Activated naive CD8-positive, alpha-beta T cell treated with anti-CD3 and anti-CD28 coated beads for 36 hours (primary cell): ENCODE measurements around the gene REP15. TPM values are rescaled to one million over a fixed set of nuclear protein-coding genes. Genes with fewer than 3 reads are reported as not detected.
"Not testable (repeated sequence)": the region's sequence is repeated elsewhere in the genome, so short reads cannot be mapped to it uniquely, and the experiment has no call there.

Experiments used
- DNase-seq: peaks from one replicate; pipeline ENCODE4 v3.0.0; 2021
- H3K27ac Mint-ChIP-seq: one replicate; pipeline ENCODE4 v1.8.0; 2022; ENCODE audit warnings: mild to moderate bottlenecking, moderate library complexity, mixed read lengths
- H3K27me3 Mint-ChIP-seq: one replicate; pipeline ENCODE4 v1.8.0; 2022; ENCODE audit warnings: mild to moderate bottlenecking, mixed read lengths
- H3K36me3 Mint-ChIP-seq: one replicate; pipeline ENCODE4 v1.8.0; 2021; ENCODE audit warnings: mild to moderate bottlenecking, mixed read lengths
- H3K4me1 Mint-ChIP-seq: one replicate; pipeline ENCODE4 v1.8.0; 2021; ENCODE audit warnings: mixed read lengths
- H3K4me3 Mint-ChIP-seq: one replicate; pipeline ENCODE4 v1.8.0; 2022; ENCODE audit warnings: mild to moderate bottlenecking, moderate library complexity, mixed read lengths
- H3K9me3 Mint-ChIP-seq: one replicate; pipeline ENCODE4 v1.8.0; 2022; ENCODE audit warnings: mixed read lengths
- total RNA-seq, 2 experiments: library from RNA; stranded (reverse); gene quantifications; one replicate each; pipeline ENCODE4 v1.2.3, GENCODE V29; 2021

REP15 gene, protein sequence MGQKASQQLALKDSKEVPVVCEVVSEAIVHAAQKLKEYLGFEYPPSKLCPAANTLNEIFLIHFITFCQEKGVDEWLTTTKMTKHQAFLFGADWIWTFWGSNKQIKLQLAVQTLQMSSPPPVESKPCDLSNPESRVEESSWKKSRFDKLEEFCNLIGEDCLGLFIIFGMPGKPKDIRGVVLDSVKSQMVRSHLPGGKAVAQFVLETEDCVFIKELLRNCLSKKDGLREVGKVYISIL
- under 1 TPM; 0.20 to 0.33 TPM for total RNA-seq

DNA sequence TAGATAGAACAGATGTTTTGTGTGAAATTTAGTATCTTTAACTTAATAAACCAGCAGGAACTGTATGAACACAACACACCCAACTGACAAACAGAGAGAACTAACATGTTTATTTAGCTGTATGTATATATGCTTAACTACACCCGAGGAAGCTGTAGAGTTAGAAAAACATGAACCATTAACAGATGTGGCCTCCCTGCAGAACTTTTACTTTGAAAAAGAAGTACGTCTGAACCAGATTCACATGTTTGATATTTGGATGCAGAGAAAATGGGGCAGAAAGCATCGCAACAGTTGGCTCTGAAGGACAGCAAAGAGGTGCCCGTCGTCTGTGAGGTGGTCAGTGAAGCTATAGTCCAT, at the start of gene REP15:
TSS of gene REP15 (plus strand) at position 155 of the 360 bp plus-strand sequence. CDS start at position 271, 116 bp downstream.
- DNase-seq, result no peak
- Mint-ChIP-seq H3K9me3 (no peaks in the 10 kb centered on the region), H3K36me3 (no peaks in the 10 kb centered on the region), H3K4me1 (no peaks in the 10 kb centered on the region), H3K27ac (no peak within 1 kb of the TSS), H3K4me3 (no peak within 1 kb of the TSS), H3K27me3 (peaks cover 5% of the 10 kb centered on the region)

DNA sequence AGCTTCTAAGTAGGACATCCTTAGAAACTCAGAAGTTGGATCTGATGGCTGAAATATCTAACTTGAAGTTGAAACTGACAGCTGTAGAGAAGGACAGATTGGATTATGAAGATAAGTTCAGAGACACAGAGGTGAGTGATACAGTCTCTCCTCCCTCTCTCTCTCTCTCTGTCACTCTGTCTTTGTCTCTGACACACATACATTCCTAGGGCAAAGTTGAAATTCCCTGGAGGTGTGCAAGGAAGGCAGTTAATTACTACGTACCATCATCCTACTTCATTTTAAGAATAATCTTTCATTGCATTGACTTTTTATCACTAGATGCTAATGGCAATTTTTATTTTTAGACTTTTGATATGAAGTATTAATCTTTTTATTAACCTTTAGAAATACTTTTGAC, 46.2 kb upstream of the REP15 start:
- Mint-ChIP-seq H3K27ac (no peak overlapping the region), H3K4me1 (peaks cover 4% of the 10 kb centered on the region), H3K9me3 (no peaks in the 10 kb centered on the region), H3K27me3 (no peaks in the 10 kb centered on the region), H3K36me3 (no peaks in the 10 kb centered on the region), H3K4me3 (no peak overlapping the region)
- no peak for DNase-seq

DNA sequence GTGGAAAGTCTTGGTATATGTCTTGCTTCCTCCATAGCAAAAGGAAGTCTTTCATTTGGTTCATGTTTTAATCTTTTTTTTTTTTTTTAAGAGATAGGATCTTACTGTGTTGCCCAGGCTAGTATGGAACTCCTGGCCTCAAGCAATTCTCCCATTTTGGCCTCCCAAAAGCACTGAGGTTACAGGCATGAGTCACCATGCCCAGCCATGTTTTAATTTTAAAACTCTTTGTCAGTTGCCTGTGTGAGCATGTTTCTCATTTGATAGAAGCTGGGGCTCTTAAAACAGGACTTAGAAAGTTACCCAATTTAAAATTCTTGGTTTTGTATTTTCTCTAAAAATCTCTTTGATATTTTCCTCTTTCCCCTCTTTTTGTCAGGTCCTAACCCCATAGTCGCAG, 45.0 kb upstream of the REP15 start:
- no peak for DNase-seq
- Mint-ChIP-seq H3K27me3 (no peaks in the 10 kb centered on the region), H3K27ac (no peak overlapping the region), H3K4me3 (no peak overlapping the region), H3K36me3 (no peaks in the 10 kb centered on the region), H3K4me1 (peaks cover 4% of the 10 kb centered on the region), H3K9me3 (no peaks in the 10 kb centered on the region)

DNA sequence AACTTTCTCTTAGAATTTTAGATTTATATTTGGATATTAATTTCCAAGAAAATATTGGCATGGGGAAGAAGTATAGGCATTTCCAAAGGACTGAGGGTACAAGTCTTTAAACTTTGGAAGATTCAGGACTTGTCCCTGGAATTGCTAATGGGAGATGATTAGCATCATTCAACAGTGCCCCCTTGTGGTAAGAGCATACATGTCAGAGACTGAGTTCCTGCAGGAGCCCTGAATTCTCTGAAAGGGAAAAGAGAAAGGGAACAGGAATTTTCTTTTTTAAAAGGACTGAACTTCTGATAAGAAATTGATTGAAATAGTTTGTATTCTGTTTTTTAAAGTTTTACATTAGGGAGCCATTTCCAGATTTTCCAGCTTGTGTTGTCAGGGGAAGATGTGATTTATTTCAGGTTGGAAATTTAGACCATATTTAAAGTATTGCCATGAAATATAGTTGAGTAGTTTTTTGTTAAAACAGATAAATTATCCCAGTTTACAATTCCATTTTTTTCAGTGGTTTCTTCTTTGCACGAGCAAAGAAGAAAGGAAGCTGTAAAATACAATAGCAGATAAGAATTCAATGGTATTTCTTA, 44.0 kb upstream of the REP15 start:
- Mint-ChIP-seq H3K4me1 (peaks cover 4% of the 10 kb centered on the region), H3K4me3 (no peak overlapping the region), H3K36me3 (no peaks in the 10 kb centered on the region), H3K9me3 (no peaks in the 10 kb centered on the region), H3K27ac (no peak overlapping the region), H3K27me3 (no peaks in the 10 kb centered on the region)
- no peak for DNase-seq

DNA sequence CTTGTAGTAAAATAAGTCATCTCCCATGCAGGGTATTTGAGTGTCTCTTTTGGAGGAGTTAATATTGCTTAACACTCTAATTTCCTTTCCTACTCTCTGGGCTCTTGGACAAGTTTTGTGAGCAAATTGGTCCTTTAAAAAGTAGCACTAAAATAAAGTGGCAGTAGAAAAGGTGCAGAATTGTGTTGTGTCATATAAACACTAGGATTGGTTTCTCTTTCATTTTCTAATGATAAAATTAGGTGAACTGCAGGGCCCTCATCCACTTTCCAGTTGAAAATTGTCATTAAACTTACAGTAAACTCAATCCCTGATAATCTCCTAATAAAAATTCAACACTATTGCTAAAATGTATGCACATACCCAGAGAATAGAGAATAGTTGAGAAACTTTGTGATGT, 42.6 kb upstream of the REP15 start:
- Mint-ChIP-seq H3K27ac (no peak overlapping the region), H3K27me3 (no peaks in the 10 kb centered on the region)

DNA sequence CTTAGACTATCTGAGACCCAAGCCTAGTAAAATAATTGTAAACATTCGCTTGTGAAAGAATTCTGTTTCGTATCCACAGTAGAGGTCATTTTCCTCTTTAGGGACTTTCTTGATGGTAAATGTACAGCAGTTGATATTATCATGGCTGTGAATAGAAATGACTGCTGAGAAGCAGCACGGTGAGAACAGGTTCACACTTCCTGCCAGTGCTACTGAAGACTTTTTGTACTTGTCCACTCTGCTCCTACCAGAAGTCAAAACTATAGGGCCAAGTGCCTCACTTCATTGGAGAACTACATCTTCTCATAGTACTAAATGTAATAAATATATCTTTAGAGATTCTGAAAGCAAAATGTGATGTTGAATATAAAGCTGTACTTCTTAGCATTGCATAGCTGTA, 40.8 kb upstream of the REP15 start:
- H3K4me3 Mint-ChIP-seq, H3K27me3 Mint-ChIP-seq, H3K27ac Mint-ChIP-seq, DNase-seq, H3K4me1 Mint-ChIP-seq, H3K36me3 Mint-ChIP-seq, H3K9me3 Mint-ChIP-seq: not testable (repeated sequence)

More for the DNA sequence above, 42.6 kb upstream of the REP15 start:
- H3K4me1 Mint-ChIP-seq, result peaks cover 4% of the 10 kb centered on the region
- no peak for DNase-seq
- H3K4me3 Mint-ChIP-seq, result no peak overlapping the region
- no peaks in the 10 kb centered on the region for H3K36me3 Mint-ChIP-seq
- H3K9me3 Mint-ChIP-seq, result no peaks in the 10 kb centered on the region

DNA sequence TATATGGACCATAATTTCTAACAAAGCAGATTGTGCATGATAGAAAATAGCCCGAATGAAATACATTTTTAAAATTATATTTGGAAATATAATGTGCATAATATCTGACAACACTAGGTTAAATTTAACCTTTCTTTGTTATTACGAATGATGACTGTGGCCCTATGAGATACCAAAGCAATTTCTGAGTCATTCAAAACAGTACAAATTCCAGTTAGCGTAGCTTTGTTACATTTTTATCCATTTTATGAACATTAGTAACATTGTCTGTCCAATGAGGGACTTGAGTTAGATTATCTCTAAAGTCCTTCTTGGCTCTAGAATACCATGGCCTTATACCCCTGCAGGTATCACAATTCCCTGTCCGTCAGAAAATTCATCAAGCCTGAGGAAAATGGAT, 39.0 kb upstream of the REP15 start:
- Mint-ChIP-seq H3K27me3 (no peaks in the 10 kb centered on the region), H3K9me3 (no peaks in the 10 kb centered on the region), H3K36me3 (peaks cover 2% of the 10 kb centered on the region), H3K4me1 (peaks cover 4% of the 10 kb centered on the region), H3K4me3 (no peak overlapping the region), H3K27ac (no peak overlapping the region)
- no peak for DNase-seq

DNA sequence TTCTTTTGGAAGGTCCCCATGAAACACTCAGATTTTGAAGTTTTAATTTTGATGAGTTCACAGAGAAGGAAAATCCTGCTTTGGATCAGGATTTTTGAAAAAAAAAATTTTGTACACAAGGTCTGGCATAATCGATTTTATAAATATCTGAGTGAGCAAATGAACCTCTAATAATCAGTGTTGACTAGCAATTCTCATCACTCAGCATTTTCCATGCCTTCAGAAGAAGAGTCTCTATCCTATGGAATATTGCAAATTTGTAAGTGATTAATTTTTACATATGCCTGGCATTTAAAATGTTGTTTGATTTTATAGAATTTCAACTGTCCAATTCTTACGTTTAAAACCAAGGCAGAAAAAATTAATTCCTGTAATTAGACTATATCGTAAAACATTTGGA, 30.5 kb upstream of the REP15 start:
- no peak overlapping the region for H3K4me3 Mint-ChIP-seq
- no peaks in the 10 kb centered on the region for H3K27me3 Mint-ChIP-seq
- H3K4me1 Mint-ChIP-seq, result peaks cover 4% of the 10 kb centered on the region
- no peak for DNase-seq
- H3K9me3 Mint-ChIP-seq, result no peaks in the 10 kb centered on the region
- H3K36me3 Mint-ChIP-seq, result peaks cover 9% of the 10 kb centered on the region
- no peak overlapping the region for H3K27ac Mint-ChIP-seq

DNA sequence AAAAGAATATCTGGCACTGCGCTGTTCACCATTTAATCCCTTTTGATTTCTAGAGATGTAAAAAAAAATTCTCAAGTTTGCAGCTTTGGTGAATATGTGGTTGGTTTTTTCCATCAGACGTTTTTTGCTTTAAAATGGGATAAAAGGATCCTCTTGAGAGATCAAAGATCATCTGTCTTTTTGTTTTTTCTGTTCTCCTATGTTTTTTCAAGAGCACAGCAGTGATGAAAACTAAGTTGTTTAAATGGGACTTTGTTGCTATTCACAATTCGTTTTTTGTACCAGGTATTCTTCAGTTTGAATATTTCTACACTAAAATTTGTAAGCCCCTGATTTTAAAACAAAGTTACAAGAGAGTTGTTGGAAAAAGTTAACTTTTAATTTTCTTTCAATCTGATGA, 29.7 kb upstream of the REP15 start:
- Mint-ChIP-seq H3K27me3 (no peaks in the 10 kb centered on the region), H3K36me3 (peaks cover 8% of the 10 kb centered on the region), H3K4me3 (no peak overlapping the region), H3K27ac (no peak overlapping the region), H3K9me3 (no peaks in the 10 kb centered on the region), H3K4me1 (peaks cover 4% of the 10 kb centered on the region)
- DNase-seq, result no peak

DNA sequence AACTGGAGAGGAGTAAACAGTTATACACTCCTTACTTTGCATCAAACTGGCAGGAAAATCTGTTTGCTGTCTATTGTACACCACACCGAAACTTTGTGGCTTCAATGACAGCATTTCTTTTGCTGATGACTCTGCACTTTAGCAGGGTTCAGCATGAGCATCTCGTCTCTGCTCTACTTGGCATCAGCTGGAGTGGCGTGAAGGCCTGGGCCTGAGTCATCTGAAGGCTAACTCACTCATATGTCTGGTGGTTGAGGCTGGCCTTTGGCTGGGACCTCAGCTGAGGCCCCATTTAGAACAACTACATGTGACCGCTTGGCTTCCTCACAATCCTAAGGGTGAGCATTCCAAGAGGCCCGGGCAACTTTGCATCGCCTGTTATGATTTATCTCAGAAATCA, 28.7 kb upstream of the REP15 start:
- no peak overlapping the region for H3K4me3 Mint-ChIP-seq
- no peaks in the 10 kb centered on the region for H3K27me3 Mint-ChIP-seq
- no peaks in the 10 kb centered on the region for H3K9me3 Mint-ChIP-seq
- DNase-seq, result no peak
- no peak overlapping the region for H3K27ac Mint-ChIP-seq
- H3K4me1 Mint-ChIP-seq, result peaks cover 4% of the 10 kb centered on the region
- H3K36me3 Mint-ChIP-seq, result peaks cover 6% of the 10 kb centered on the region

DNA sequence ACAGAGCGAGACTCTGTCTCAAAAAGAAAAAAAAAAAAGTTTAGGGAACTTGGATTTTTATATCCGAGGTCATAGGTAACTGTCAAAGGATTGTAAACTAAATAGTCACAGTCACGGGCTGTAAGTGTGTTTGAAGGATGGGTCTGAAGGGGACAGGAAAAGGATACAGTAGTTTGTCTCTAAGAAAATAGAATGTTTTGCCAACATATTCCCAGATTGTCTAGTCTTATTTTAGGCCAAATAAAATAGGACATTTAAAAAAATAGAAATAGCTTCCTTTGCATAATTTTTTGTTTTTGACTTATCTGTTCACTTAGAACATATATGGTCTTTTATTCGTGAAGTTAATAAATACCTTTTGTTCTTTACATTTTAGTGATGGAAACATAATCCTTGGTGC, 24.2 kb upstream of the REP15 start:
- Mint-ChIP-seq H3K36me3 (peaks cover 2% of the 10 kb centered on the region), H3K4me3 (no peak overlapping the region), H3K27me3 (no peaks in the 10 kb centered on the region), H3K27ac (no peak overlapping the region), H3K4me1 (no peaks in the 10 kb centered on the region), H3K9me3 (no peaks in the 10 kb centered on the region)
- DNase-seq, result no peak

DNA sequence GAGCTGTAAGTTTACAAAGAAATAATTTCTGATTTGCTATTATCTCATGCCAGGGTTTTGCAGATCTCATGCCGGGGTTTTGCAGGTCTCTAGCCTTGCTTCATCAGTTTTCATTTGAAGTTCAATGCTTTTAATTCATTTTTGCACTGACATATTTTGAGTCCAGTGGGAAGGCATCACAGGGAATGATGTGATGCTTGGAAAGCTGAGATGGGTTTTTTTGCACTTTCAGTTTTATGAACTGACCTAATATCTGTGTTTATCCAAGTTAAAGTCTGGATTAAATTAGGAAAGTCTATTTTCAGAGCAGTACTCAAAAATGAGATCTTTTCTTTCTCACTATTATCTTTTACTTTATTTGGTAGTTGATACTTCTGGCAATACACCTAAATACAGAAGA, 23.6 kb upstream of the REP15 start:
- no peak overlapping the region for H3K27ac Mint-ChIP-seq
- no peaks in the 10 kb centered on the region for H3K4me1 Mint-ChIP-seq
- H3K27me3 Mint-ChIP-seq, result no peaks in the 10 kb centered on the region
- no peak overlapping the region for H3K4me3 Mint-ChIP-seq
- no peaks in the 10 kb centered on the region for H3K9me3 Mint-ChIP-seq
- peaks cover 2% of the 10 kb centered on the region for H3K36me3 Mint-ChIP-seq
- DNase-seq, result no peak

DNA sequence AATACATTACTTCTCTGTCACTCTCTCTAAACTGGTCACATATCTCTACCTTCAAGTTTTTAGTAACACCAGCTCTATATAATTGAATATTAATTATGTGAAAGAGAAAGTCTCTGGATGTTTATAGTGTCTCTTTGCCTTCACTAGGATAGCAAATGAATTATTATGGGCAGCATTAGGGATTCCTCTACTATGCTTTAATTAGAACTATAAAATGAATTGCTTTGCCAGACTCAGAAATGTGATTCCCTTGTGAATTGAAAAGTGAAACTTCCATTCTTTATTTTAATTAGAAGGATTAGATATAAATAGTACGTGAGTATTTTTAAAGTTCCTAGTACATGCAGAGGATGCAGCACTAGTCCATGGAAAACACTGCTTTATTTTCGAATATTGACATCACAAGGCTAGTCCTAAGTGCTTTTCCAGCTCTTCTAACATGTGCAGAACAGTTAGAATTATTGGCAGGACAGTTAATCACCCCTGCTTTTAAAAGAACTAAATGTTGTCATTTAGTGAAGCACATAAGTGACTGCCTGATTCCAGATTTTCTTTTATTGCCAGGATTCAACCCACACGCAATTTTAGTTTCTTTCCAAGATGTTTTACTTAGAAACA, 23.0 kb upstream of the REP15 start:
- H3K36me3 Mint-ChIP-seq, result no peaks in the 10 kb centered on the region
- no peaks in the 10 kb centered on the region for H3K27me3 Mint-ChIP-seq
- no peak overlapping the region for H3K27ac Mint-ChIP-seq
- H3K4me1 Mint-ChIP-seq, result no peaks in the 10 kb centered on the region
- DNase-seq, result no peak
- H3K9me3 Mint-ChIP-seq, result no peaks in the 10 kb centered on the region
- H3K4me3 Mint-ChIP-seq, result no peak overlapping the region

DNA sequence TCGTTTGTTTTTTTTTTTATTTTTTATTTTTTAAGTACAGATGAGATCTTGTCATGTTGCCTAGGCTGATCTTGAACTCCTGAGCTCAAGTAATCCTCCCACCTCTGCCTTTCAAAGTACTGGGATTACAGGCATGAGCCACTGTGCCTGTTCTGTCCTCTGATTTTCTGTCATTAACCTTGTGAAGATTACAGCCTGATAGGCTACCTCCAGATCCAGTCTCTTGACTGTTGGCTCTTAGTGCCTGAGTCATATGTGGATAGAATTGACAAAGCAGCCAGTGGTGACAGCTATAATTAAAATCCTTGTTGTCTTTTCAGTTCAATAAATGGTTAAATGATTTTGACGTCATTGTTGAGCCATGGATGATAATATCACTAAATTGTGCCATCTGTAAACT, 21.3 kb upstream of the REP15 start:
- Mint-ChIP-seq H3K4me3 (no peak overlapping the region), H3K9me3 (no peaks in the 10 kb centered on the region), H3K4me1 (no peaks in the 10 kb centered on the region), H3K27me3 (no peaks in the 10 kb centered on the region), H3K27ac (no peak overlapping the region), H3K36me3 (peaks cover 4% of the 10 kb centered on the region)
- DNase-seq, result no peak

DNA sequence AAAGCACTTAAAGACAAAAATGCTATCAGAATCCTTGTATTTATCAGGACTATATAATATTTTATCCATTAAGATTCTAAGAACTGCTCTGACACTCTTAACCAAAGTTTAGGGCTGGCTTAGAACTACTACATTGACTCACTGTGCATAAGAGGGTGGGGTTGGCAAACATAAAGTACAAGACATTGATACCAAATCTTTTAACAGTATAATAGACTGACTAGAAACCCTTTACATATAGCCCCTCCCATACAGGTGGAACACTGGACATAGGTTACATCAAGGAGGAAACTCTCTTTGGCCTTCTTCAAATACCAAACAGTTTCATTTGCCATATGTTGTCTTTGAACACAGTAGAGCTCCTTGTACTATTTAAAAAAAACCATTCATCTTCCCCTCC, 15.6 kb upstream of the REP15 start:
- peaks cover 4% of the 10 kb centered on the region for H3K36me3 Mint-ChIP-seq
- H3K27ac Mint-ChIP-seq, result no peak overlapping the region
- H3K4me1 Mint-ChIP-seq, result no peaks in the 10 kb centered on the region
- no peak for DNase-seq
- H3K27me3 Mint-ChIP-seq, result no peaks in the 10 kb centered on the region
- H3K4me3 Mint-ChIP-seq, result no peak overlapping the region
- H3K9me3 Mint-ChIP-seq, result no peaks in the 10 kb centered on the region

DNA sequence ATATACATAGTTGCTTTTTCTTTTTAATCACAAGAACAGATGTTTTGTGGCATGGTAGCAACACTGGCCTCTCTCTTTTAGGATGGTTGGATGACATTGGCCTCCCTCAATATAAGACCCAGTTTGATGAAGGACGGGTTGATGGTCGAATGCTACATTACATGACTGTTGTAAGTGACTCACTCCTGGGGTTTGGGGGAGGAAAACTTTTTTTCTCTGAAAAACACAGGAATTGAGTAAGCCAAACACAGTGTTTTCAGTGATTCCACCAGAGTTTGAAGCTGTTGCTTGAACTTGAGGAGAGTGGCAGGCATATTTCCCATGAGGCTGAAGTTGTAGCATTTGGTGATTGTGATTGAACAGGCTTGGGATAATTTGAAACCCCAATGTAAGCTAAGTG, 13.7 kb upstream of the REP15 start:
- Mint-ChIP-seq H3K4me3 (no peak overlapping the region), H3K27me3 (no peaks in the 10 kb centered on the region), H3K9me3 (no peaks in the 10 kb centered on the region), H3K27ac (no peak overlapping the region), H3K4me1 (no peaks in the 10 kb centered on the region), H3K36me3 (peaks cover 4% of the 10 kb centered on the region)
- DNase-seq, result no peak
